WTC11 (cell line): Measurements from ENCODE around the gene ANKRD11. TPM values are rescaled to one million over a fixed set of nuclear protein-coding genes. Genes with fewer than 3 reads are reported as not detected.
"Not testable (repeated sequence)": the region's sequence is repeated elsewhere in the genome, so short reads cannot be mapped to it uniquely, and the experiment has no call there.

Source experiments
- ATAC-seq: fragments of 200-7000 bp; cut with Tn5 transposase; 2 replicates; pipeline ENCODE4 v1.10.0; 2021; ENCODE audit warnings: mild to moderate bottlenecking, moderate library complexity
- CTCF ChIA-PET: fragments of 300-600 bp; sonication (Branson Sonifier 250); formaldehyde crosslinking; loops from one replicate; lab custom pipeline; 2021; ENCODE audit warnings: antibody characterized with exemption; lab: Charles Lee
- POLR2A ChIA-PET: fragments of 350-600 bp; sonication (Branson Sonifier 250); formaldehyde crosslinking; loops from one replicate; lab custom pipeline; 2021; ENCODE audit warnings: antibody characterized with exemption; lab: Charles Lee
- DNase-seq: peaks from one replicate; pipeline ENCODE4 v3.0.0; 2021; ENCODE audit warnings: low spot score
- H3K27ac Mint-ChIP-seq: 2 replicates; pipeline ENCODE4 v1.8.0; 2021; ENCODE audit warnings: mixed read lengths
- H3K27me3 Mint-ChIP-seq: 2 replicates; pipeline ENCODE4 v1.8.0; 2021; ENCODE audit warnings: low read depth, mild to moderate bottlenecking, moderate library complexity, mixed read lengths
- H3K36me3 Mint-ChIP-seq: 2 replicates; pipeline ENCODE4 v1.8.0; 2021; ENCODE audit warnings: mixed read lengths
- H3K4me1 Mint-ChIP-seq: 2 replicates; pipeline ENCODE4 v1.8.0; 2022; ENCODE audit warnings: mixed read lengths
- H3K4me3 Mint-ChIP-seq: 2 replicates; pipeline ENCODE4 v1.8.0; 2021; ENCODE audit warnings: mild to moderate bottlenecking, moderate library complexity, mixed read lengths
- H3K9me3 Mint-ChIP-seq: 2 replicates; pipeline ENCODE4 v1.8.0; 2021; ENCODE audit warnings: mixed read lengths
- ATF1 ChIP-seq: sonication (generic); formaldehyde crosslinking; IDR thresholded peaks from 2 replicates; pipeline ENCODE4 v1.8.1; 2023; ENCODE audit warnings: mild to moderate bottlenecking, moderate library complexity, missing genetic modification reagents
- CDX4 ChIP-seq: fragments of 250-450 bp; sonication (Bioruptor Pico); IDR thresholded peaks from 2 replicates; pipeline ENCODE4 v1.9.0; 2021; ENCODE audit warnings: moderate library complexity, mild to moderate bottlenecking, inconsistent platforms, borderline replicate concordance
- EMX1 ChIP-seq: fragments of 250-450 bp; sonication (Bioruptor Pico); IDR thresholded peaks from 2 replicates; pipeline ENCODE4 v1.8.0; 2021; ENCODE audit warnings: mild to moderate bottlenecking
- FOXP1 ChIP-seq: sonication (generic); formaldehyde crosslinking; IDR thresholded peaks from 2 replicates; pipeline ENCODE4 v1.8.0; 2022; ENCODE audit warnings: missing genetic modification reagents, mild to moderate bottlenecking, moderate library complexity, borderline replicate concordance
- GABPB1 ChIP-seq: sonication (generic); formaldehyde crosslinking; IDR thresholded peaks from 2 replicates; pipeline ENCODE4 v1.8.1; 2023; ENCODE audit warnings: mild to moderate bottlenecking, missing genetic modification reagents
- JUN ChIP-seq: sonication (generic); formaldehyde crosslinking; IDR thresholded peaks from 2 replicates; pipeline ENCODE4 v1.8.0; 2023; ENCODE audit warnings: mild to moderate bottlenecking, missing genetic modification reagents
- MXD4 ChIP-seq: fragments of 250-450 bp; sonication (Bioruptor Pico); IDR thresholded peaks from 2 replicates; pipeline ENCODE4 v1.8.0; 2021; ENCODE audit warnings: mild to moderate bottlenecking, moderate library complexity, borderline replicate concordance
- NFE2L1 ChIP-seq: sonication (generic); formaldehyde crosslinking; IDR thresholded peaks from 2 replicates; pipeline ENCODE4 v1.8.1; 2023; ENCODE audit warnings: missing genetic modification reagents
- SMAD3 ChIP-seq: sonication (generic); formaldehyde crosslinking; IDR thresholded peaks from 2 replicates; pipeline ENCODE4 v1.8.0; 2022; ENCODE audit warnings: missing genetic modification reagents, mild to moderate bottlenecking, borderline replicate concordance
- STAT6 ChIP-seq: sonication (generic); formaldehyde crosslinking; conservative IDR thresholded peaks from 2 replicates; pipeline ENCODE4 v1.8.1; 2023; ENCODE audit warnings: mild to moderate bottlenecking, low read depth, missing genetic modification reagents, moderate library complexity
- ZBTB43 ChIP-seq: sonication (generic); formaldehyde crosslinking; IDR thresholded peaks from 2 replicates; pipeline ENCODE4 v1.8.1; 2023; ENCODE audit warnings: mild to moderate bottlenecking, missing genetic modification reagents
- total RNA-seq: library from RNA; stranded (reverse); gene quantifications from 3 replicates; pipeline ENCODE4 v1.2.3, GENCODE V29; 2021
- TF ChIP-seq, protein P1 (sequence below): fragments of 250-450 bp; sonication (Bioruptor Pico); IDR thresholded peaks from 2 replicates; pipeline ENCODE4 v1.9.0; 2021; ENCODE audit warnings: mild to moderate bottlenecking
- TF ChIP-seq, protein P2 (sequence below): fragments of 250-450 bp; sonication (Bioruptor Pico); IDR thresholded peaks from 2 replicates; pipeline ENCODE4 v1.9.0; 2021; ENCODE audit warnings: mild to moderate bottlenecking, borderline replicate concordance
- TF ChIP-seq, protein P3 (sequence below): fragments of 250-450 bp; sonication (Bioruptor Pico); IDR thresholded peaks from 2 replicates; pipeline ENCODE4 v2.1.2; 2022; ENCODE audit warnings: mild to moderate bottlenecking, moderate library complexity
- TF ChIP-seq, protein P4 (sequence below): sonication (generic); formaldehyde crosslinking; IDR thresholded peaks from 2 replicates; pipeline ENCODE4 v1.8.1; 2022; ENCODE audit warnings: mild to moderate bottlenecking, missing genetic modification reagents, moderate library complexity, borderline replicate concordance

ANKRD11 gene
- total RNA-seq, 1 experiment from 2014 or later, result 184 TPM

- Mint-ChIP-seq H3K9me3 (no peaks in the 10 kb centered on the region), H3K4me3 (no peak overlapping the region), H3K27ac (peak overlapping the region; percentile 25), H3K36me3 (peaks cover 6% of the 10 kb centered on the region; the same call in 1 of the 2 replicates), H3K27me3 (no peaks in the 10 kb centered on the region), H3K4me1 (peaks cover 69% of the 10 kb centered on the region)
- ATAC-seq (no peak), DNase-seq (no peak)
- TF ChIP-seq CDX4 (CRISPR knock-in tag) (no peak), SMAD3 (CRISPR knock-in tag) (no peak), ZBTB43 (CRISPR knock-in tag) (no peak), STAT6 (no peak), NFE2L1 (CRISPR knock-in tag) (no peak), ATF1 (CRISPR knock-in tag) (no peak), FOXP1 (CRISPR knock-in tag) (no peak), JUN (CRISPR knock-in tag) (no peak), EMX1 (CRISPR knock-in tag) (no peak), MXD4 (CRISPR knock-in tag) (no peak), GABPB1 (CRISPR knock-in tag) (no peak)
- TF ChIP-seq, protein P1, sequence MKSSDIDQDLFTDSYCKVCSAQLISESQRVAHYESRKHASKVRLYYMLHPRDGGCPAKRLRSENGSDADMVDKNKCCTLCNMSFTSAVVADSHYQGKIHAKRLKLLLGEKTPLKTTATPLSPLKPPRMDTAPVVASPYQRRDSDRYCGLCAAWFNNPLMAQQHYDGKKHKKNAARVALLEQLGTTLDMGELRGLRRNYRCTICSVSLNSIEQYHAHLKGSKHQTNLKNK (CRISPR knock-in tag), result no peak
- TF ChIP-seq, protein P2, sequence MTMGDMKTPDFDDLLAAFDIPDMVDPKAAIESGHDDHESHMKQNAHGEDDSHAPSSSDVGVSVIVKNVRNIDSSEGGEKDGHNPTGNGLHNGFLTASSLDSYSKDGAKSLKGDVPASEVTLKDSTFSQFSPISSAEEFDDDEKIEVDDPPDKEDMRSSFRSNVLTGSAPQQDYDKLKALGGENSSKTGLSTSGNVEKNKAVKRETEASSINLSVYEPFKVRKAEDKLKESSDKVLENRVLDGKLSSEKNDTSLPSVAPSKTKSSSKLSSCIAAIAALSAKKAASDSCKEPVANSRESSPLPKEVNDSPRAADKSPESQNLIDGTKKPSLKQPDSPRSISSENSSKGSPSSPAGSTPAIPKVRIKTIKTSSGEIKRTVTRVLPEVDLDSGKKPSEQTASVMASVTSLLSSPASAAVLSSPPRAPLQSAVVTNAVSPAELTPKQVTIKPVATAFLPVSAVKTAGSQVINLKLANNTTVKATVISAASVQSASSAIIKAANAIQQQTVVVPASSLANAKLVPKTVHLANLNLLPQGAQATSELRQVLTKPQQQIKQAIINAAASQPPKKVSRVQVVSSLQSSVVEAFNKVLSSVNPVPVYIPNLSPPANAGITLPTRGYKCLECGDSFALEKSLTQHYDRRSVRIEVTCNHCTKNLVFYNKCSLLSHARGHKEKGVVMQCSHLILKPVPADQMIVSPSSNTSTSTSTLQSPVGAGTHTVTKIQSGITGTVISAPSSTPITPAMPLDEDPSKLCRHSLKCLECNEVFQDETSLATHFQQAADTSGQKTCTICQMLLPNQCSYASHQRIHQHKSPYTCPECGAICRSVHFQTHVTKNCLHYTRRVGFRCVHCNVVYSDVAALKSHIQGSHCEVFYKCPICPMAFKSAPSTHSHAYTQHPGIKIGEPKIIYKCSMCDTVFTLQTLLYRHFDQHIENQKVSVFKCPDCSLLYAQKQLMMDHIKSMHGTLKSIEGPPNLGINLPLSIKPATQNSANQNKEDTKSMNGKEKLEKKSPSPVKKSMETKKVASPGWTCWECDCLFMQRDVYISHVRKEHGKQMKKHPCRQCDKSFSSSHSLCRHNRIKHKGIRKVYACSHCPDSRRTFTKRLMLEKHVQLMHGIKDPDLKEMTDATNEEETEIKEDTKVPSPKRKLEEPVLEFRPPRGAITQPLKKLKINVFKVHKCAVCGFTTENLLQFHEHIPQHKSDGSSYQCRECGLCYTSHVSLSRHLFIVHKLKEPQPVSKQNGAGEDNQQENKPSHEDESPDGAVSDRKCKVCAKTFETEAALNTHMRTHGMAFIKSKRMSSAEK (CRISPR knock-in tag), result no peak
- TF ChIP-seq, protein P3, sequence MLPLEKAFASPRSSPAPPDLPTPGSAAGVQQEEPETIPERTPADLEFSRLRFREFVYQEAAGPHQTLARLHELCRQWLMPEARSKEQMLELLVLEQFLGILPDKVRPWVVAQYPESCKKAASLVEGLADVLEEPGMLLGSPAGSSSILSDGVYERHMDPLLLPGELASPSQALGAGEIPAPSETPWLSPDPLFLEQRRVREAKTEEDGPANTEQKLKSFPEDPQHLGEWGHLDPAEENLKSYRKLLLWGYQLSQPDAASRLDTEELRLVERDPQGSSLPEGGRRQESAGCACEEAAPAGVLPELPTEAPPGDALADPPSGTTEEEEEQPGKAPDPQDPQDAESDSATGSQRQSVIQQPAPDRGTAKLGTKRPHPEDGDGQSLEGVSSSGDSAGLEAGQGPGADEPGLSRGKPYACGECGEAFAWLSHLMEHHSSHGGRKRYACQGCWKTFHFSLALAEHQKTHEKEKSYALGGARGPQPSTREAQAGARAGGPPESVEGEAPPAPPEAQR (CRISPR knock-in tag), result no peak
- TF ChIP-seq, protein P4, sequence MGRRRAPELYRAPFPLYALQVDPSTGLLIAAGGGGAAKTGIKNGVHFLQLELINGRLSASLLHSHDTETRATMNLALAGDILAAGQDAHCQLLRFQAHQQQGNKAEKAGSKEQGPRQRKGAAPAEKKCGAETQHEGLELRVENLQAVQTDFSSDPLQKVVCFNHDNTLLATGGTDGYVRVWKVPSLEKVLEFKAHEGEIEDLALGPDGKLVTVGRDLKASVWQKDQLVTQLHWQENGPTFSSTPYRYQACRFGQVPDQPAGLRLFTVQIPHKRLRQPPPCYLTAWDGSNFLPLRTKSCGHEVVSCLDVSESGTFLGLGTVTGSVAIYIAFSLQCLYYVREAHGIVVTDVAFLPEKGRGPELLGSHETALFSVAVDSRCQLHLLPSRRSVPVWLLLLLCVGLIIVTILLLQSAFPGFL (CRISPR knock-in tag), result no peak
- ChIA-PET CTCF (interaction anchor here (0.7 kb wide), 1 partner anchor 39 kb away, joined by 3 read pairs; no protein-coding TSS in a partner anchor), POLR2A (interaction anchor here (0.7 kb wide), 1 partner anchor 14 kb away, joined by 3 read pairs; no protein-coding TSS in a partner anchor)
These were observed 67.8 kb downstream of the ANKRD11 start for GRCh38 chr16:89422527-89422904.

- CTCF ChIA-PET, result not testable (repeated sequence)
These were observed 69.1 kb downstream of the ANKRD11 start for GRCh38 chr16:89421300-89421699.

More at GRCh38 chr16:89421300-89421699, 69.1 kb downstream of the ANKRD11 start:
- H3K36me3 Mint-ChIP-seq, H3K27ac Mint-ChIP-seq, H3K4me3 Mint-ChIP-seq, ATAC-seq, DNase-seq, H3K27me3 Mint-ChIP-seq, POLR2A ChIA-PET, H3K9me3 Mint-ChIP-seq: not testable (repeated sequence)
- H3K4me1 Mint-ChIP-seq, result peaks cover 66% of the 10 kb centered on the region
